22Rv1 (cell line): ENCODE data around the gene SLC6A3.
"Not testable (repeated sequence)": the region's sequence is repeated elsewhere in the genome, so short reads cannot be mapped to it uniquely, and the experiment has no call there.

Source experiments
- H3K27ac ChIP-seq: fragments of 450-650 bp; 2 replicates; pipeline ENCODE4 v1.5.1; 2017
- ZFX ChIP-seq: fragments of 450-650 bp; IDR thresholded peaks from 2 replicates; pipeline ENCODE4 v1.6.1; 2017; ENCODE audit warnings: antibody characterized with exemption, borderline replicate concordance
- TF ChIP-seq, protein P1 (sequence below): fragments of 450-650 bp; IDR thresholded peaks from 2 replicates; pipeline ENCODE4 v1.5.1; 2017; ENCODE audit warnings: mild to moderate bottlenecking

Gene SLC6A3

DNA sequence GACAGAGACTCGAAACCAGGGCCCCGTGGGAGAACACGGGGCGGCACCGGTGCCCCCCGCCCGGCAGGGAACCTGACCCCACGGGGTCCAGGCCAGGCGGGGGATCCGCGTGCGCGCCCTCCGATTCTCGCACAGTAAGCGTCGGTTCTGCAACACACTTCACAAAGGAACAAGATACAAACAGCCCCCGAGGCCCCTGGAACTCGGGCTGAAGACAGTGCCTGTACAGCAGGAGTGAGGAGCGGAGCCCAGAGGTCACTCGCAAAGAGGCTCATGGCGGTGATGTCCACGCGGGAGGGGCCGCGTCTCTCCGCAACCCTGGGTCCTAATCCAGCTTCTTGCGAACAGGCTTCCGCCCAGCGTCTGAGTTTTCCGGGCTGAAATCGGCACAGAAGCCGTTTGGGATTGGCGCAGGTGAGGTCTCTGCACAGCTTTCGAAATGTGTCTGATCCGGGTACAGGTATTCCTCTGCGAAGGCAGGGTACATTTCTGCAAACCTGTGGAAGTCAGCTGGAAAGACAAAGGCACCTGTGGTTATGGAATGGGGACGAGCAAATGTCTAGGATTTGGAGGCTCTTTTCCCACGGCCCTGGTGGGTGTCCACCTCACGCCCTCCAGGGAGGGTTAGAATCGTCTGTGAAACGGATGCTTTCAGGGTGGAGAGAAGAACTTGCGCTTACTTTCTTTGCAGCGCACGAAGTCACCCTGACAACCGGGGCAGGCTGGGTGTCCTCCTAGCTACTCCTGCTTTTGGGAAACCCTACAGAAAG lies 18.3 kb upstream of the SLC6A3 start:
- TF ChIP-seq ZFX, result no peak
- TF ChIP-seq, protein P1, sequence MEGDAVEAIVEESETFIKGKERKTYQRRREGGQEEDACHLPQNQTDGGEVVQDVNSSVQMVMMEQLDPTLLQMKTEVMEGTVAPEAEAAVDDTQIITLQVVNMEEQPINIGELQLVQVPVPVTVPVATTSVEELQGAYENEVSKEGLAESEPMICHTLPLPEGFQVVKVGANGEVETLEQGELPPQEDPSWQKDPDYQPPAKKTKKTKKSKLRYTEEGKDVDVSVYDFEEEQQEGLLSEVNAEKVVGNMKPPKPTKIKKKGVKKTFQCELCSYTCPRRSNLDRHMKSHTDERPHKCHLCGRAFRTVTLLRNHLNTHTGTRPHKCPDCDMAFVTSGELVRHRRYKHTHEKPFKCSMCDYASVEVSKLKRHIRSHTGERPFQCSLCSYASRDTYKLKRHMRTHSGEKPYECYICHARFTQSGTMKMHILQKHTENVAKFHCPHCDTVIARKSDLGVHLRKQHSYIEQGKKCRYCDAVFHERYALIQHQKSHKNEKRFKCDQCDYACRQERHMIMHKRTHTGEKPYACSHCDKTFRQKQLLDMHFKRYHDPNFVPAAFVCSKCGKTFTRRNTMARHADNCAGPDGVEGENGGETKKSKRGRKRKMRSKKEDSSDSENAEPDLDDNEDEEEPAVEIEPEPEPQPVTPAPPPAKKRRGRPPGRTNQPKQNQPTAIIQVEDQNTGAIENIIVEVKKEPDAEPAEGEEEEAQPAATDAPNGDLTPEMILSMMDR, result no peak
- no peak overlapping the region for H3K27ac ChIP-seq

- no peak for TF ChIP-seq ZFX
- TF ChIP-seq, protein P1, result no peak
- H3K27ac ChIP-seq, result no peak overlapping the region
Observed at GRCh38 chr5:1462358-1462757, 17.1 kb upstream of the SLC6A3 start.

DNA sequence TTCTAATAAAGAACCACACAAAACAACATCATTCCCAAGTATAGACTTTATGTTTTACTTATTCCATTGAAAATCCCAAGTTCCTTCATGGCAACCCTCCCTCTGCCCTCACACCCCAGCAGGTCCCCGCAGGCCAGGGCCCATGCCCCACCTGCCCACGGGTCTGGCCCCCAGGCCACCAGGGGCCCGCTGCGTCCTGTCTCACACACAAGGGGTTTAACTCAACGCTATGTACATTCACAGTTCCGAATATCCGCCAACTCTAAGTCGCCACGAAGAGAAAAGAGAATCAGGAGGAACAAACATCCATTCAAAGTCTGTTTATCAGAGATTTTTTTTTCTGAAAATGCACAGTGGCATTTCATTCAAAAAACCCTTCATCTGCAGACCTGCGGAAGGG lies 16.2 kb upstream of the SLC6A3 start:
- TF ChIP-seq, protein P1, result no peak
- no peak for TF ChIP-seq ZFX
- no peak overlapping the region for H3K27ac ChIP-seq

- TF ChIP-seq, protein P1, result no peak
- no peak for TF ChIP-seq ZFX
- H3K27ac ChIP-seq, result no peak overlapping the region
Observed at GRCh38 chr5:1460054-1460682, 14.9 kb upstream of the SLC6A3 start.

GRCh38 chr5:1459435-1459834 lies 14.2 kb upstream of the SLC6A3 start:
- H3K27ac ChIP-seq, result not testable (repeated sequence)

- not testable (repeated sequence) for H3K27ac ChIP-seq
Observed at GRCh38 chr5:1456110-1456881, 11.1 kb upstream of the SLC6A3 start.

- no peak overlapping the region for H3K27ac ChIP-seq
- TF ChIP-seq, protein P1, result no peak
- no peak for TF ChIP-seq ZFX
Observed at GRCh38 chr5:1453613-1454012, 8.4 kb upstream of the SLC6A3 start.

- TF ChIP-seq, protein P1, result no peak
- no peak for TF ChIP-seq ZFX
- no peak overlapping the region for H3K27ac ChIP-seq
Observed at GRCh38 chr5:1449081-1449630, 3.9 kb upstream of the SLC6A3 start.
